Esophagus squamous epithelium (tissue), 4 donors: ENCODE data around the gene FBXO41.

Source experiments
- POLR2A ChIP-seq, 4 donors: fragments of 450-650 bp; IDR thresholded peaks; one replicate each; pipeline ENCODE4 v1.6.1; 2017; ENCODE audit warnings: antibody characterized with exemption in 4 of 4, mild to moderate bottlenecking in 4 of 4, moderate library complexity in 3 of 4
- TF ChIP-seq, protein P1 (sequence below), 6 experiments: fragments of 450-650 bp in 4 of 6; fragments of 200-600 bp in 2 of 6; sonication (generic) in 2 of 6; IDR thresholded peaks; one replicate each; pipeline ENCODE4 v1.5.1; 2016 to 2019; ENCODE audit warnings: antibody characterized with exemption in 6 of 6, mild to moderate bottlenecking in 4 of 6, moderate library complexity in 4 of 6

DNA sequence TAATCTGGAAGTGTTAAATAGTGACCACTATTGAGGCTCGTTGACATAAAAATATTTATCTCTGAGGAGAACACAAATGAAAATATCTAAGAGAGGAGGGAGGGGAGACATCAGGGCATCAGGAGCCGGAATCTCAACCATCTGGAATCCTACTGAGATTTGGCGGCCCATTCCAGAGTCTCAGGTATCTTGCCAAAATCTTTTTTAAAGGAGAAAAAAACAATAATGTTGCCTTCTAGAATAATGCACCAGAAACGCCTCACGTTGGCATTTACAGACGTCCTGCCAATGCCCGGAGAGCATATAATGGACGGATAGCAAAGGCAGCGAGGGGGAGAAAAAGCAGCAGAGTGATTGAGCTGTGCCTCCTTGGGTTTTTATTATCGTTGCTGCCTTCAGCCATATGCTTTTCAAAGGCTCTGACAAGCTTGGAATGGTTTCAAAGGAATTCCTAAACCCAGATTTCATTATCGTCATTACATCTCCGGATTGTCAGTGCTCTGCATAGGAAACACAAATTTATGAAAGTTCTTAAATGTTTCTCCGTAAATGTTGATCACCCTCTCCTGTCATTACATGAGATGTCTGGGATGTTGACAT lies 39.9 kb upstream of the FBXO41 start:
- TF ChIP-seq, protein P1, sequence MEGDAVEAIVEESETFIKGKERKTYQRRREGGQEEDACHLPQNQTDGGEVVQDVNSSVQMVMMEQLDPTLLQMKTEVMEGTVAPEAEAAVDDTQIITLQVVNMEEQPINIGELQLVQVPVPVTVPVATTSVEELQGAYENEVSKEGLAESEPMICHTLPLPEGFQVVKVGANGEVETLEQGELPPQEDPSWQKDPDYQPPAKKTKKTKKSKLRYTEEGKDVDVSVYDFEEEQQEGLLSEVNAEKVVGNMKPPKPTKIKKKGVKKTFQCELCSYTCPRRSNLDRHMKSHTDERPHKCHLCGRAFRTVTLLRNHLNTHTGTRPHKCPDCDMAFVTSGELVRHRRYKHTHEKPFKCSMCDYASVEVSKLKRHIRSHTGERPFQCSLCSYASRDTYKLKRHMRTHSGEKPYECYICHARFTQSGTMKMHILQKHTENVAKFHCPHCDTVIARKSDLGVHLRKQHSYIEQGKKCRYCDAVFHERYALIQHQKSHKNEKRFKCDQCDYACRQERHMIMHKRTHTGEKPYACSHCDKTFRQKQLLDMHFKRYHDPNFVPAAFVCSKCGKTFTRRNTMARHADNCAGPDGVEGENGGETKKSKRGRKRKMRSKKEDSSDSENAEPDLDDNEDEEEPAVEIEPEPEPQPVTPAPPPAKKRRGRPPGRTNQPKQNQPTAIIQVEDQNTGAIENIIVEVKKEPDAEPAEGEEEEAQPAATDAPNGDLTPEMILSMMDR (IDR thresholded peaks at IDR 0.05): no peak
- TF ChIP-seq POLR2A (IDR thresholded peaks at IDR 0.05): no peak
